22Rv1 (cell line): Measurements from ENCODE around the gene SLC46A1.

Experiments
- CTCF ChIP-seq: fragments of 450-650 bp; IDR thresholded peaks from 2 replicates; pipeline ENCODE4 v1.5.1; 2017; ENCODE audit warnings: mild to moderate bottlenecking
- ZFX ChIP-seq: fragments of 450-650 bp; IDR thresholded peaks from 2 replicates; pipeline ENCODE4 v1.6.1; 2017; ENCODE audit warnings: antibody characterized with exemption, borderline replicate concordance

GRCh38 chr17:28412099-28412498 lies 6.1 kb upstream of the SLC46A1 start:
- TF ChIP-seq CTCF (no peak), ZFX (no peak)
